GM12878 (cell line): ENCODE measurements around the gene TSFM.

ENCODE experiments used
- BCL3 ChIP-seq: IDR thresholded peaks from 2 replicates; pipeline ENCODE4 v1.6.1; 2011; ENCODE audit warnings: borderline replicate concordance, low read depth, mild to moderate bottlenecking, moderate library complexity, low read length; ENCODE audit not compliant: insufficient read depth, poor library complexity, severe bottlenecking
- EZH2 ChIP-seq: IDR thresholded peaks from 2 replicates; pipeline ENCODE4 v1.6.1; 2012; ENCODE audit warnings: low read depth, mild to moderate bottlenecking, control low read depth, inconsistent platforms, low read length, borderline replicate concordance; ENCODE audit not compliant: control insufficient read depth
- MXI1 ChIP-seq: fragments of 150-350 bp; IDR thresholded peaks from 2 replicates; pipeline ENCODE4 v1.6.1; 2011; ENCODE audit warnings: low read depth, mild to moderate bottlenecking, inconsistent platforms, low read length, improper control_type of control experiment
- SP1 ChIP-seq: IDR thresholded peaks from one replicate; pipeline ENCODE4 v1.6.1; 2011; ENCODE audit warnings: low read depth, low read length

- TF ChIP-seq MXI1, result 0 out of 2 replicates have a peak, but pooled peaks have one; percentile 34
- peak; percentile 95 for TF ChIP-seq SP1
- TF ChIP-seq EZH2, result no peak
- TF ChIP-seq BCL3, result peak; percentile 69
Observed at GRCh38 chr12:57744777-57745484, 37.7 kb upstream of the TSFM start, which contains the start of gene TSPAN31.
